Esophagus (tissue), 2 donors: Measurements from ENCODE around the gene ARHGAP6. TPM values are rescaled to one million over a fixed set of nuclear protein-coding genes. Genes with fewer than 3 reads are reported as not detected.

Source experiments
- H3K27ac ChIP-seq, 2 donors: one replicate each; pipeline ENCODE4 v1.5.1; 2013; ENCODE audit warnings: low read depth in 2 of 2, mild to moderate bottlenecking in 2 of 2, inconsistent platforms in 1 of 2, low read length in 1 of 2, moderate library complexity in 1 of 2
- H3K27me3 ChIP-seq, 2 donors: one replicate each; pipeline ENCODE4 v1.6.1; 2013; ENCODE audit warnings: low read length in 2 of 2, control low read depth in 1 of 2, mild to moderate bottlenecking in 1 of 2; ENCODE audit not compliant: insufficient read depth in 2 of 2, control insufficient read depth in 1 of 2
- H3K36me3 ChIP-seq, 2 donors: one replicate each; pipeline ENCODE4 v1.6.1; 2013; ENCODE audit warnings: low read length in 1 of 2; ENCODE audit not compliant: control insufficient read depth in 2 of 2, insufficient read depth in 2 of 2
- H3K4me1 ChIP-seq, 2 donors: one replicate each; pipeline ENCODE4 v1.6.1; 2013; ENCODE audit warnings: low read length in 1 of 2; ENCODE audit not compliant: control insufficient read depth in 2 of 2, insufficient read depth in 2 of 2
- H3K4me3 ChIP-seq, 2 donors: one replicate each; pipeline ENCODE4 v1.5.1; 2013; ENCODE audit warnings: low read length in 2 of 2, mild to moderate bottlenecking in 2 of 2, low read depth in 1 of 2, moderate library complexity in 1 of 2
- H3K9me3 ChIP-seq, 2 donors: one replicate each; pipeline ENCODE4 v1.6.1; 2013; ENCODE audit warnings: mild to moderate bottlenecking in 2 of 2, low read depth in 1 of 2, low read length in 1 of 2, moderate library complexity in 1 of 2; ENCODE audit not compliant: control insufficient read depth in 2 of 2, insufficient read depth in 1 of 2
- WGBS, 2 donors: extraction: QIAGEN DNeasy Blood & Tissue Kit; methylation state at CpG; one replicate each; pipeline ENCODE4 v1.1.7; 2013; 5-methylcytosine and 5-hydroxymethylcytosine counted together
- polyA plus RNA-seq, 2 donors: library from polyadenylated mRNA; stranded (reverse); fragments of 200-250 nt; gene quantifications; one replicate each; pipeline ENCODE4 v1.2.3, GENCODE V29; 2013
- donor health status: healthy with polysubstance abuse.
- donor health status: Bipolar disorder and iron deficiency.

Gene ARHGAP6
- polyA plus RNA-seq, 2 donors: 0.98 to 1.7 TPM

DNA sequence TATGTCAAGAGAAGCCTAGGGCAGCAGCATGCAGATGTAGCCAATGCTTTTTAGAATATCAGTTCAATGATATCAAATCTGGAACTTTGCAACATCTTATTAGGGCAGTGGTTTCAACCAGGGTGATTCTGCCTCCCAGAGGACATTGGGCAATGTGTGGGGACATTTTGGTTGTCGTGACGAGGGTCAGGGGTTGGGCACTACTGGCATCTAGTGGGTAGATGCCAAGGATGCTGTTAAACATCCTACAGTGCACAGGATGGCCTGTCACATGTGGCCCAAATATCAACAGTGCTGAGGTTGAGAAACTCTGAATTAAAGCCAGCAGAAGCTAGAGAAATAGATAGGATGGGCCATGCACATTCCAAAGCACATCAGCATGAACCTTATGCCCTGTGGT is 220.2 kb downstream of the ARHGAP6 start:
- Histone ChIP-seq H3K27me3 (no peaks in the 10 kb centered on the region), H3K9me3 (no peaks in the 10 kb centered on the region), H3K36me3 (no peaks in the 10 kb centered on the region), H3K27ac (no peak overlapping the region), H3K4me3 (no peak overlapping the region), H3K4me1 (no peaks in the 10 kb centered on the region)
- 55 to 80% methylated on average over 2 of the region's 2 CpGs for WGBS, 2 donors

- H3K4me3 ChIP-seq: no peak overlapping the region
- no peaks in the 10 kb centered on the region for H3K9me3 ChIP-seq
- H3K27ac ChIP-seq: no peak overlapping the region
- H3K27me3 ChIP-seq: no peaks in the 10 kb centered on the region
- H3K36me3 ChIP-seq: no peaks in the 10 kb centered on the region
- H3K4me1 ChIP-seq: no peaks in the 10 kb centered on the region
- WGBS, 2 donors: 56 to 83% methylated on average over 3 of the region's 3 CpGs
Observed at GRCh38 chrX:11444052-11444451, 221.7 kb downstream of the ARHGAP6 start.

DNA sequence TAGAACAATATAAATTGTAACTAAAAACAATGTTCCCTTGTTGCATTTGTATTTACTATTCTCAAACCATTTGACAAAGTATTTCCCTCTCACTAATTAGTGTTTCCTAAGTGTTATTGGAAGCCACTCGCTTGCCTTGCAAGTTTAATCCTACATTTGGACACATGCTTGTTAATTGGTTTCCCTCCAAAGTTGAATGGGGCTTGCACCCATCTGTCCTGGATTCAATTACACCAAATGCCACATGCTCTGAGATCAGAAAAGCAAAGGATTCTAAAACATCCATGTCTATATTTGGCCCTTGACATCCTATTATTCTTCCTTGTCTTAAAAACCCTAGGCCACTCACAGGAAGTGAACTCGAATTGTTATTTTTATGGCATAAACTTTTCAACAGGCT is 225.9 kb downstream of the ARHGAP6 start:
- Histone ChIP-seq H3K36me3 (no peaks in the 10 kb centered on the region), H3K9me3 (no peaks in the 10 kb centered on the region), H3K4me1 (no peaks in the 10 kb centered on the region), H3K4me3 (no peak overlapping the region), H3K27me3 (no peaks in the 10 kb centered on the region), H3K27ac (no peak overlapping the region)
- 44 to 58% methylated on average over 2 of the region's 2 CpGs for WGBS, 2 donors

DNA sequence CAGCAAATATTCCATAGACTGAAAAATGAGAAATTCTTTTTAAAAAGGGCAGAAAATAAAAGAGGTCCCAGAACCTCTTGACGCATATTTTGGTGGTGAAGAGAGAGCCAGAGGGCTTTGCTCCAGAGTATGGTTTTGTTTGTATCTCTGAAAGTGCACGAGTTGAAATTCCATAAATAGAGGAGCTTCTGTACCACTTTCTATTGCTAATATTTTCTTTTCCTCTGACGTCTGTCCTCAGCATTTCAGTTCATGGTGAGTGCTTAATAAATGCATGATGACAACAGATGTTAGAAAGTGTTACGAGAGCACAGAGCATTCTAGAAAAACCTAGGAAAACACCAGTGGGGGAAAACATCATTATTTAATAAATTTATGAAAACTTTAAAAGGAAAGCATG is 227.0 kb downstream of the ARHGAP6 start:
- 52 to 54% methylated on average over 4 of the region's 4 CpGs for WGBS, 2 donors
- Histone ChIP-seq H3K4me1 (no peaks in the 10 kb centered on the region), H3K4me3 (no peak overlapping the region), H3K9me3 (no peaks in the 10 kb centered on the region), H3K27ac (no peak overlapping the region), H3K36me3 (no peaks in the 10 kb centered on the region), H3K27me3 (no peaks in the 10 kb centered on the region)

DNA sequence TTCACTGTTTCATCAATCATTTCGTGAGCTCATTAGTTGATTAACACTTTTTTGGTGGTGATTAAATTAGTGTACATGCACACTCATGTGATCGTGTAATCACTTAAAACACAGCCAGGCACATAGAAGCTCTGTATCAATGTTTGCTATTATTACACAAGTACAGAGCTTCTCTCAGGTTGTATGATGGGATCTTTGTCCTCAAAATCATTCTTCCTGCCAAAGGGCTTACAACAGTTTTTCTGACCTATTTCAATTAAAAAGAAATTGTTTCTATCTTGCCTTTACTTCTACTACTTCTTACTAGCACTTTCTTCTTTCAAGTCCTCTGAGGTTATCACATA is 227.4 kb downstream of the ARHGAP6 start:
- no peaks in the 10 kb centered on the region for H3K27me3 ChIP-seq
- no peaks in the 10 kb centered on the region for H3K9me3 ChIP-seq
- H3K36me3 ChIP-seq: no peaks in the 10 kb centered on the region
- no peak overlapping the region for H3K4me3 ChIP-seq
- no peaks in the 10 kb centered on the region for H3K4me1 ChIP-seq
- 75 to 80% methylated on average over 2 of the region's 2 CpGs for WGBS, 2 donors
- H3K27ac ChIP-seq: no peak overlapping the region

DNA sequence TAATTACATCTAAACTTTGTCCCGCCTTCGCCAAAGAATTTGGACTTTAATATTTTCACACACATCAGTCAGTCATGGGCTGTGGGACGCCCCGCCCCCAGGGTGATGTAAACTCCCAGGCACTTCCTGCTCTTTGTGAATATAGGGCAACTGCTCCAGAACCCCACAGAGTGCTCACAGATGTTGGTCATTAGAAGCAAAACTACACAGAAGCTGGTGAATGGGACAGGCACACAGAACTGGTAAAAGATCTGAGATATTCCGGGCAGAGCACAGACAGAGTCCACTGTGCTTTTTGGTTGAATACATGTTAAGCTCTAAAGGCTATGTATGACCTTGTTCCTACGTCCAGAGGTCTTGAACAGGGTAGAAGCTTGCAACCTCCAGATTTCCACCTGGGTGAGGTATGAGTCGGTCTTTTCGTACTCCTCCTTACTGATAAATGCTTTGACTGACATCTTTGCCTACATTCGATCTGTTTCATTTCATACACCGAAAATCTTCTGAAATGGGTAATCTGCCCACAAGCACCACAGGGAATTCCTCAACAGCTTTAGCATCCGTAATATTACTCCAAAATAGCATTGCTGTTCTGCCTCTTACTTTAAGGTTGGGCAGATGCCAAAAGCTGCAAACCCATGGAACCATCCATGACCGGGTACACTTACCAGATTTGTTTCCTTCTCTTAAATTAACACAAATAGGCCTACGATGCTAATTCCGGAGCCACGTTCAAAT is 227.9 kb downstream of the ARHGAP6 start:
- Histone ChIP-seq H3K27me3 (peaks cover 0 to 2% of the 10 kb centered on the region in 2 donors), H3K27ac (no peak overlapping the region), H3K4me3 (no peak overlapping the region), H3K4me1 (no peaks in the 10 kb centered on the region), H3K9me3 (no peaks in the 10 kb centered on the region), H3K36me3 (no peaks in the 10 kb centered on the region)
- 70 to 80% methylated on average over 15 of the region's 15 CpGs for WGBS, 2 donors

- no peaks in the 10 kb centered on the region for H3K4me1 ChIP-seq
- peaks cover 0 to 2% of the 10 kb centered on the region in 2 donors for H3K27me3 ChIP-seq
- WGBS, 2 donors: 47 to 57% methylated on average over 4 of the region's 4 CpGs
- H3K27ac ChIP-seq: no peak overlapping the region
- no peaks in the 10 kb centered on the region for H3K36me3 ChIP-seq
- no peak overlapping the region for H3K4me3 ChIP-seq
- no peaks in the 10 kb centered on the region for H3K9me3 ChIP-seq
Observed at GRCh38 chrX:11435568-11435967, 230.2 kb downstream of the ARHGAP6 start.

GRCh38 chrX:11434607-11435006 is 231.1 kb downstream of the ARHGAP6 start:
- H3K9me3 ChIP-seq: no peaks in the 10 kb centered on the region
- H3K4me3 ChIP-seq: no peak overlapping the region
- WGBS, 2 donors: 53 to 74% methylated on average over 3 of the region's 3 CpGs
- H3K36me3 ChIP-seq: no peaks in the 10 kb centered on the region
- peaks cover 0 to 2% of the 10 kb centered on the region in 2 donors for H3K27me3 ChIP-seq
- H3K27ac ChIP-seq: no peak overlapping the region
- H3K4me1 ChIP-seq: no peaks in the 10 kb centered on the region

DNA sequence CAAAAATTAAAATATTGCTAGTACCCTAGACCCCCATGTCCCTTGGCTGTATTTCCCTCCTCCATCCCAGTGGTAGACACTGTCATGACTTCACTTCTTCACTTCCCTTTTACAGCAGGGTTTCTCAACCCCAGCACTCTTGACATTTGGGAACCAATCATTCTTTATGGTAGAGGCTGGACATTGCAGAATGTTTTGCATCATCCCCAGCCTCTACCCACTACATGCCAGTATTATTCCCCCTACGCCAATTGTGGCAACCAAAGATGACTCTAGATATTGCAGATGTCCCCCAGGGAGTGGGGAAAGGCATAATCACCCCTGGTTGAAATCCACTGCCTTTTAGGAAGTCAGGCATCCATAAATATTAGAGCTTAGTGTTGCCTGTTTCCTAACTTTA is 233.9 kb downstream of the ARHGAP6 start:
- 86 to 90% methylated on average over 1 of the region's 1 CpG for WGBS, 2 donors
- H3K27me3 ChIP-seq: peaks cover 0 to 2% of the 10 kb centered on the region in 2 donors
- no peak overlapping the region for H3K4me3 ChIP-seq
- no peaks in the 10 kb centered on the region for H3K4me1 ChIP-seq
- no peaks in the 10 kb centered on the region for H3K36me3 ChIP-seq
- H3K9me3 ChIP-seq: no peaks in the 10 kb centered on the region
- no peak overlapping the region for H3K27ac ChIP-seq

DNA sequence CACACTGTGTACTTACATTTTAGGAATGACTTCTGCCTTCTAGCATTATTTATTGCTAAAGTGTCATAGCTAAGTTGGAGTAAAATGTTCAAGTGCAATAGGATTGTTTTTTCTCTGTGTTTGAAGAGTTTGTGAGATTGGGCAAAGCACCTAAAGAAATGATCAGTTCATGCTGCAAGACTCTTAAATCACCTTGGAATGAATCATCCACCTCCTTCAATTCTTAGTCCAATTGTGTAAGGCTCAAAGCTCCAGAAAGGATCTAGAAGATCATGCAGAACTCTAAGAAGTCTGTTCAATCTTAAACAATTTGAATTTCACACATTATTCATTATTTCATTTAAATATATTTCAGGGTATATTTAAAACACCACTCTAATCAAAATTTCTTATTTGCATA is 235.4 kb downstream of the ARHGAP6 start:
- no peaks in the 10 kb centered on the region for H3K4me1 ChIP-seq
- H3K36me3 ChIP-seq: no peaks in the 10 kb centered on the region
- H3K27ac ChIP-seq: no peak overlapping the region
- H3K9me3 ChIP-seq: no peaks in the 10 kb centered on the region
- no peak overlapping the region for H3K4me3 ChIP-seq
- H3K27me3 ChIP-seq: peaks cover 0 to 2% of the 10 kb centered on the region in 2 donors
